WTC11 (cell line): Measurements from ENCODE around the gene USP10. TPM values are rescaled to one million over a fixed set of nuclear protein-coding genes. Genes with fewer than 3 reads are reported as not detected.

ENCODE experiments used
- ATAC-seq: fragments of 200-7000 bp; cut with Tn5 transposase; 2 replicates; pipeline ENCODE4 v1.10.0; 2021; ENCODE audit warnings: mild to moderate bottlenecking, moderate library complexity
- CTCF ChIA-PET: fragments of 300-600 bp; sonication (Branson Sonifier 250); formaldehyde crosslinking; loops from one replicate; lab custom pipeline; 2021; ENCODE audit warnings: antibody characterized with exemption; lab: Charles Lee
- POLR2A ChIA-PET: fragments of 350-600 bp; sonication (Branson Sonifier 250); formaldehyde crosslinking; loops from one replicate; lab custom pipeline; 2021; ENCODE audit warnings: antibody characterized with exemption; lab: Charles Lee
- DNase-seq: peaks from one replicate; pipeline ENCODE4 v3.0.0; 2021; ENCODE audit warnings: low spot score
- H3K27ac Mint-ChIP-seq: 2 replicates; pipeline ENCODE4 v1.8.0; 2021; ENCODE audit warnings: mixed read lengths
- H3K27me3 Mint-ChIP-seq: 2 replicates; pipeline ENCODE4 v1.8.0; 2021; ENCODE audit warnings: low read depth, mild to moderate bottlenecking, moderate library complexity, mixed read lengths
- H3K36me3 Mint-ChIP-seq: 2 replicates; pipeline ENCODE4 v1.8.0; 2021; ENCODE audit warnings: mixed read lengths
- H3K4me1 Mint-ChIP-seq: 2 replicates; pipeline ENCODE4 v1.8.0; 2022; ENCODE audit warnings: mixed read lengths
- H3K4me3 Mint-ChIP-seq: 2 replicates; pipeline ENCODE4 v1.8.0; 2021; ENCODE audit warnings: mild to moderate bottlenecking, moderate library complexity, mixed read lengths
- H3K9me3 Mint-ChIP-seq: 2 replicates; pipeline ENCODE4 v1.8.0; 2021; ENCODE audit warnings: mixed read lengths
- ARID4B ChIP-seq: sonication (generic); formaldehyde crosslinking; IDR thresholded peaks from 2 replicates; pipeline ENCODE4 v1.8.0; 2023; ENCODE audit warnings: missing genetic modification reagents, mild to moderate bottlenecking, borderline replicate concordance
- ATF2 ChIP-seq: sonication (generic); formaldehyde crosslinking; IDR thresholded peaks from 2 replicates; pipeline ENCODE4 v1.8.1; 2022; ENCODE audit warnings: low read depth, missing genetic modification reagents, borderline replicate concordance
- ATF6 ChIP-seq: sonication (generic); formaldehyde crosslinking; IDR thresholded peaks from 2 replicates; pipeline ENCODE4 v1.8.1; 2023; ENCODE audit warnings: mild to moderate bottlenecking, missing genetic modification reagents
- CREM ChIP-seq: sonication (generic); formaldehyde crosslinking; IDR thresholded peaks from 2 replicates; pipeline ENCODE4 v1.8.1; 2022; ENCODE audit warnings: mild to moderate bottlenecking, missing genetic modification reagents, moderate library complexity
- CTCF ChIP-seq: fragments of 200-600 bp; IDR thresholded peaks from 2 replicates; pipeline ENCODE4 v1.8.0; 2022; ENCODE audit warnings: antibody characterized with exemption
- ETV6 ChIP-seq: sonication (generic); formaldehyde crosslinking; IDR thresholded peaks from 2 replicates; pipeline ENCODE4 v1.8.1; 2022; ENCODE audit warnings: mild to moderate bottlenecking, missing genetic modification reagents
- FOXJ3 ChIP-seq: sonication (generic); formaldehyde crosslinking; IDR thresholded peaks from 2 replicates; pipeline ENCODE4 v1.9.0; 2021; ENCODE audit warnings: missing genetic modification reagents, mild to moderate bottlenecking, borderline replicate concordance
- GRHL2 ChIP-seq: fragments of 250-450 bp; sonication (Bioruptor Pico); IDR thresholded peaks from 2 replicates; pipeline ENCODE4 v1.8.0; 2022; ENCODE audit warnings: mild to moderate bottlenecking, moderate library complexity; ENCODE audit not compliant: insufficient replicate concordance, severe bottlenecking
- KAT7 ChIP-seq: sonication (generic); formaldehyde crosslinking; IDR thresholded peaks from 2 replicates; pipeline ENCODE4 v1.8.1; 2023; ENCODE audit warnings: missing genetic modification reagents, mild to moderate bottlenecking, borderline replicate concordance
- MXD4 ChIP-seq: fragments of 250-450 bp; sonication (Bioruptor Pico); IDR thresholded peaks from 2 replicates; pipeline ENCODE4 v1.8.0; 2021; ENCODE audit warnings: mild to moderate bottlenecking, moderate library complexity, borderline replicate concordance
- NR1H2 ChIP-seq: sonication (generic); formaldehyde crosslinking; IDR thresholded peaks from 2 replicates; pipeline ENCODE4 v1.9.0; 2021; ENCODE audit warnings: mild to moderate bottlenecking, moderate library complexity, missing genetic modification reagents
- NR3C1 ChIP-seq: sonication (generic); formaldehyde crosslinking; conservative IDR thresholded peaks from 2 replicates; pipeline ENCODE4 v1.8.1; 2023; ENCODE audit warnings: low read depth, mild to moderate bottlenecking, missing genetic modification reagents
- RELA ChIP-seq: sonication (generic); formaldehyde crosslinking; IDR thresholded peaks from 2 replicates; pipeline ENCODE4 v1.8.1; 2022; ENCODE audit warnings: missing genetic modification reagents, mild to moderate bottlenecking, borderline replicate concordance
- SP1 ChIP-seq: sonication (generic); formaldehyde crosslinking; conservative IDR thresholded peaks from 2 replicates; pipeline ENCODE4 v1.8.1; 2022; ENCODE audit warnings: missing genetic modification reagents
- USF1 ChIP-seq: sonication (generic); formaldehyde crosslinking; IDR thresholded peaks from 2 replicates; pipeline ENCODE4 v1.8.0; 2022; ENCODE audit warnings: mild to moderate bottlenecking, missing genetic modification reagents
- ZNF219 ChIP-seq: sonication (generic); formaldehyde crosslinking; IDR thresholded peaks from 2 replicates; pipeline ENCODE4 v1.8.0; 2023; ENCODE audit warnings: missing genetic modification reagents, mild to moderate bottlenecking, borderline replicate concordance
- ZNF232 ChIP-seq: sonication (generic); formaldehyde crosslinking; IDR thresholded peaks from 2 replicates; pipeline ENCODE4 v1.8.0; 2022; ENCODE audit warnings: mild to moderate bottlenecking, missing genetic modification reagents
- ZNF396 ChIP-seq: fragments of 250-450 bp; sonication (Bioruptor Pico); IDR thresholded peaks from 2 replicates; pipeline ENCODE4 v1.8.0; 2021; ENCODE audit warnings: mild to moderate bottlenecking, moderate library complexity, borderline replicate concordance
- ZNF425 ChIP-seq: fragments of 250-450 bp; sonication (Bioruptor Pico); conservative IDR thresholded peaks from 2 replicates; pipeline ENCODE4 v1.9.0; 2021; ENCODE audit warnings: mild to moderate bottlenecking
- ZNF671 ChIP-seq: fragments of 250-450 bp; sonication (Bioruptor Pico); IDR thresholded peaks from 2 replicates; pipeline ENCODE4 v1.8.0; 2021; ENCODE audit warnings: mild to moderate bottlenecking
- total RNA-seq: library from RNA; stranded (reverse); gene quantifications from 3 replicates; pipeline ENCODE4 v1.2.3, GENCODE V29; 2021

Gene USP10
- total RNA-seq, 1 experiment from 2014 or later = 138 TPM

GRCh38 chr16:84751241-84751640 lies 51.4 kb downstream of the USP10 start (continued):
- TF ChIP-seq ARID4B = no peak
- TF ChIP-seq NR3C1 = no peak
- no peak for TF ChIP-seq ATF2

GRCh38 chr16:84751947-84752346 lies 52.1 kb downstream of the USP10 start:
- Mint-ChIP-seq H3K27ac (0 out of 2 replicates have a peak overlapping the region, but pooled peaks have one; percentile 28), H3K9me3 (no peaks in the 10 kb centered on the region), H3K4me1 (peaks cover 47% of the 10 kb centered on the region), H3K27me3 (no peaks in the 10 kb centered on the region), H3K36me3 (no peaks in the 10 kb centered on the region; the same call in 1 of the 2 replicates), H3K4me3 (no peak overlapping the region)
- no peak for TF ChIP-seq ZNF671 (CRISPR knock-in tag)
- no peak for TF ChIP-seq ZNF396 (CRISPR knock-in tag)
- TF ChIP-seq KAT7 (CRISPR knock-in tag) = no peak
- no peak for TF ChIP-seq SP1 (CRISPR knock-in tag)
- TF ChIP-seq MXD4 (CRISPR knock-in tag) = no peak
- no peak for TF ChIP-seq ETV6 (CRISPR knock-in tag)
- no peak for TF ChIP-seq FOXJ3 (CRISPR knock-in tag)
- no peak for TF ChIP-seq ZNF425 (CRISPR knock-in tag)
- TF ChIP-seq ATF6 = no peak
- POLR2A ChIA-PET = no interaction called here
- CTCF ChIA-PET = interaction anchor here (1.3 kb wide), 1 partner anchor 87 kb away, joined by 3 read pairs; no protein-coding TSS in a partner anchor
- ATAC-seq (no peak), DNase-seq (no peak)

- Mint-ChIP-seq H3K27ac (peak overlapping the region; percentile 90), H3K27me3 (no peaks in the 10 kb centered on the region), H3K4me3 (no peak overlapping the region), H3K36me3 (no peaks in the 10 kb centered on the region; the same call in 1 of the 2 replicates), H3K4me1 (peaks cover 47% of the 10 kb centered on the region), H3K9me3 (no peaks in the 10 kb centered on the region)
- no peak for ATAC-seq
- ChIA-PET POLR2A (interaction anchor here (0.6 kb wide), 1 partner anchor 10 kb away, joined by 3 read pairs; no protein-coding TSS in a partner anchor), CTCF (interaction anchor here (0.7 to 4.2 kb wide), 9 partner anchors 14 to 219 kb away, joined by 3 to 46 read pairs (median 17); no protein-coding TSS in a partner anchor)
- DNase-seq = no peak
- TF ChIP-seq USF1 = no peak
- TF ChIP-seq NR1H2 (CRISPR knock-in tag) = no peak
- TF ChIP-seq CTCF = no peak
- no peak for TF ChIP-seq ZNF232
- no peak for TF ChIP-seq GRHL2 (CRISPR knock-in tag)
- TF ChIP-seq CREM (CRISPR knock-in tag) = no peak
- no peak for TF ChIP-seq RELA (CRISPR knock-in tag)
- no peak for TF ChIP-seq ZNF396 (CRISPR knock-in tag)
- no peak for TF ChIP-seq ZNF219
These were observed 52.8 kb downstream of the USP10 start for GRCh38 chr16:84752600-84752999.
